COLO829 (cell line): ENCODE measurements around the gene TRMT1L.

Experiments used
- DNase-seq: peaks from one replicate; pipeline ENCODE4 v3.0.0; 2012; ENCODE audit warnings: low spot score

The TRMT1L gene

GRCh38 chr1:185111873-185112272 lies 44.9 kb downstream of the TRMT1L start:
- no peak for DNase-seq

DNA sequence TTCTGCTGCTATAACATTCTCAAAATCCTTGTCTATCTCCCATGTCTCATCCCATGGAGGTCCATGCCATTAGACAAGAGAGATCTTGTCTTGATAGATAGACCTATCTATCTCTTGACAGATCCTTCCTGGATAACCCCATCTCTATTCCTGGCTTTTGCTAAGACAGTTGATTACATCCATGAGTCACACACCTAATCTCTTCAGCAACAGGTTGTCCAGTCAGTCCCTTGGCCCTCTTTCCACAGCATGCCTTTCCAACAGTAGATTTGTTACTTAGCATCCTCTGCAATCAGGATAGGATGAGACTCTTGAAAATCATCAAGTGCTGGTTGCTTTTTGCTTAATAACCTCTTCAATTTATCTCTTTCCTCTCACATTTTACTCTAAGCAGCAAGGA lies 46.6 kb downstream of the TRMT1L start:
- no peak for DNase-seq

DNA sequence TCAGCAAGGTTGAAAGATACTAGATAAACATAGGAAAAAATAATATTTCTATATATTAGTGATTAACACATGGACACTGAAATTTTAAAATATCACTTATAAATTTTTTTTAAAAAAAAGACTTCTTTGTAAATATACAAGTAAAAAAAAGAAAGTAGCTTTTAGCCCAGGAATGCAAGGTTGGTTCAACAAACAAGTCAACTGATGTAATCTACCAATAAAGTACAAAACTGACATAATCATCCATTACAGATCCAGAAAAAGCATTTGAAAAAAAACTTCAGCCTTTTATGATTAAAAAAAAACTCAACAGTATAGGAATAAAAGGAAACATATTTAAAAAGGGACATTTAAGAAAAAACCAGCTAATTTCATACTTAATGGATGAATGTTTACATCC lies 48.4 kb downstream of the TRMT1L start:
- no peak for DNase-seq

DNA sequence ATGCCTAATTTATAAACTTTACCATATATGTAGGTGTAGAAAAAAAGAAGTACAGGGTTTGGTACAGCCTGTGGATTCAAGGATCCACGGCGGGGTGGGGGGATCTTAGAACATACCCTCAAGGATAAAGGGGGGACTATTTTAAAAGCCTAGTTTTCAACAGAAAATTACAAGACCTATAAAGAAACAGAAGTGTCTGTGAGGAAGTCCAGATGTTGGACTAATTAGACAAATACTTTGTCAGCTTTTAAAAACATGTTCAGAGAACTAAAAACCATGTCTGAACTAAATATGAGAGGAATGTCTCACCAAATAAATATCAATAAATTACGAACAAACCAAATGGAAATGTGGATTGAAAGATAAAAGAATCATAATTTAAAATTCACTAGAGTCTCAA lies 51.6 kb downstream of the TRMT1L start:
- no peak for DNase-seq

GRCh38 chr1:185104083-185104482 lies 52.7 kb downstream of the TRMT1L start:
- DNase-seq: no peak

DNA sequence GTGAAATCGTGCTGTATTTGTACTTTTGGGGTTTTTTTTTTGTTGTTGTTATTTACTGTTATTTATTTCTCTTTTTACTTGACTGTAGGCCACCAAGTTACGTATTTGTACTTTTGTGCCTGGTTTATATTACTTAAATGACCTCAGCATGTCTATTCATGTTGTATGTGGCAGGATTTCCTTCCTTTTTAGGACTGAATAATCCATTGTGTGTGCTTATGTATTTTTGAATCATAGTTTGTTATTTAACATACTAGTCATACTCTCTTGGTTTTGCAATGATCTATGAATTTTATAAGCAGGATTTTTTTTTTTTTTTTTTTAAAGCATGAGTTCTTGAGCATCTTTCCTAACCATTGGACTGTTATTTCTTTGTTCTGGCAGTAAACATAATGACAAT lies 60.2 kb downstream of the TRMT1L start:
- DNase-seq: no peak

- no peak for DNase-seq
Observed at GRCh38 chr1:185094761-185095160, 62.0 kb downstream of the TRMT1L start.

DNA sequence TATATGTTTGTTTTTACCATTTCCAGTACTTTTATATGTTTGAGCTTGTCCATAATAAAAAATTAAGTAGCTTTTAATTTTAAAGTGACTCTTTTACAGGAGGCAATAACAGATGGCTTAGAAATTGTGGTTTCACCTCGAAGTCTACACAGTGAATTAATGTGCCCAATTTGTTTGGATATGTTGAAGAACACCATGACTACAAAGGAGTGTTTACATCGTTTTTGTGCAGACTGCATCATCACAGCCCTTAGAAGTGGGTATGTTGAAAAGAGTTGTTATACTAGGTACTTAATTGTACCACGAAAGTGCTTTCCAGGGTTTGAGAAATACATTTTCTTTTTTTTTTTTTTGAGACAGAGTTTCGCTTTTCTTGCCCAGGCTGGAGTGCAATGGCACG lies 65.3 kb downstream of the TRMT1L start:
- DNase-seq: no peak

- DNase-seq: no peak
Observed at GRCh38 chr1:185087746-185088145, 69.0 kb downstream of the TRMT1L start.

DNA sequence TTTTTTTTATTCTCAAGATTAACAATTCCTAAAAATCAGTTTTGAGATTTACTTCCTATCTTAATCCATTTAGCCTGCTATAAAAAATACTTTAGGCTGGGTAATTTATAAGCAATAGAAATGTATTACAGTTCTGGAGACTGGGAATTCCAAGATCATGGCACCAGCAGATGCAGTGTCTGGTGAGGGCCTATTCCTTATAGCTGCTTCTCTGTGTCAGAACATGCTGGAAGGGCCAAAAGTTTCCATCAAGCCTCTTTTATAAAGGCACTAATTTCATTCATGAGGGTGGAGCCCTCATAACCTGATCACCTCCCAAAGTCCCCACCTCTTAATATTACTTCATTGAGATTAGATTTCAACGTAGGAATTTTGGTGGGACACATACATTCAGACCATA lies 69.7 kb downstream of the TRMT1L start:
- DNase-seq: no peak

- no peak for DNase-seq
Observed at GRCh38 chr1:185083818-185084217, 72.9 kb downstream of the TRMT1L start.

DNA sequence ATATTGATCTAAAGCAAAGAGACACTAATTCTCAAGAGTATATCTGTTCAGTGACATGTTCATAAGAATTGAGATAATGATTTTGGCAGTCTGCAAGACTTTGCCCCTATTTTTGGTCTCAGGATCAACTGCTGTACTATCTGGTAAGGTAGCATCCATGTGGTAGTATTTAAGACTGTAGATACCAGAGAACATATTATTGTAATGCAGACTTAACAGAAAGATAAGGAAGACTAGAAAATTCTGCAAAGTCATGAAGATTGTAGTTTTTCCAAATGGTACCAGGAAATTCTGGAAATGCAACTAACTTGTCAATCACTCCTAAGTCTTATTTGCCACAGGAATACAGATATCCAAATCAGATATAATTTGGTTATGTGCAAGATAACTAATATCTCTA lies 76.3 kb downstream of the TRMT1L start:
- DNase-seq: no peak

DNA sequence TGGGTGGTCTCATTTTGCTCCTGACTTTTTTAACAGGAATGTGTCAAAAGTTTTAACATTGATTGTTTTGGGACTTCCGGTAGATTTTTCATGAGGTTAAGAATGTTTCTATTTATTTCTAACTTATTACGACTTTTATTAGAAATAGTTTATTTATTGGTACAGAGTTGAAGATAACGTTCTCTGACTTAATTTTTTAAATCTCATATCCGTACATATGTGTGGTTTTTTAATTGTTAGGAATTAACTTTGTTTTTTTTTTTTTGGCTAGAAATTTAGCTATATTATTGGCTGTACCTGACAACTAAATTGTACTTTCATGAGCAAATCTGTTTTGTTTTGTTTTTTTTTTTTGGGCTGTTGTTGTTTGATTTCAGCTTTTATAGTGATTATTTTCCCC lies 79.4 kb downstream of the TRMT1L start:
- no peak for DNase-seq

DNA sequence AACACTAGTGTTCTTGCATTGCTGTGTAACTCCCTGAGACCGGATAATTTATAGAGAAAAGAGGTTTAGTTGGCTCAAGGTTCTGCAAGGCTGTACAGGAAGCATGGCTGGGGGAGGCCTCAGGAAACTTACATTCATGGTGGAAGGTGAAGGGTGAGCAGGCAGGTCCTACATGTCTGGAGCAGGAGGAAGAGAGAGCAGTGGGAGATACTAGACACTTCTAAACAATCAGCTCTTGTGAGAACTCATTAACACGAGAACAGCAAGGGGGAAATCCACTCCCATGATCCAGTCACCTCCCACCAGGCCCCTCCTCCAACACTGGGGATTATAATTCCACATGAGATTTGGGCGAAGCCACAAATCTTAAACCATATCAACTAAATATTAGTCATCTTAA lies 81.3 kb downstream of the TRMT1L start:
- DNase-seq: no peak

DNA sequence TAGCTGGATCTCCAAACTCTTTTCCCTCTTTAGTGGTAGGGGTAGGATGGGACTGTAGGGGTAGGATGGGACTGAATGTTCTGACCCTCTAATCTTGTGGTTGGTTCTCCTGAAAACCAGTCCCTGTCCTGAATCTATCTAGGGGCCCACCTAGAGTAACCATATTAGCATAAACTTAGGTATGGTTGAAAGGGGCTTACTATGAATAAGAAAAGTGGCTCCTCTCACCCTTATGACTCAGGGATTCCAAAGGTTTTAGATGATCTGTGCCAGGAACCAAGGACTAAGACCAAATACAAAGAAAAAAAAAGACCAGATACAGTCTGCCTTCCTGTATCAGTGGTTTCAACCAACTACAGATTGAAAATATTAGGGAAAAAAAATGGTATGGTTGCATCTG lies 82.4 kb downstream of the TRMT1L start:
- DNase-seq: no peak

GRCh38 chr1:185073725-185074124 lies 83.0 kb downstream of the TRMT1L start:
- DNase-seq: no peak

DNA sequence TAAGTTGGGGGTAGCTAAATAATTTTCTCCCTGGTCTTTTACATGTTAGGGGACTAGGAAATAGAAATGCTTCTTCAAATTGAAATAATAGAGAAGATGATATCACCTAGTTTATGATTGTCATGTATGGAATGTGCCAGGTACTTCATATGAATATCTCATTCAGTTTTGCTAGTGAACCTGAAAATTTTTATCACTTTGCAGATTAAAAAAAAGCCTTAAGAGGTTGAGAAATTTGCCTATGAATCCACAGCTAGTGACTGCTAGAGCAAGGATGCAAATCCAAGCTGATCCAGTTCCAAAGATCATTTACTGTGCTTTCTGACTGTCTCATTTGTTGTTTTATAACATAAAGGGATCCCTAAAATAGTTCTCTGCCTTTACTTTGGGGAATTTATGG lies 86.7 kb downstream of the TRMT1L start:
- no peak for DNase-seq

GRCh38 chr1:185069202-185069772 lies 87.5 kb downstream of the TRMT1L start:
- no peak for DNase-seq

DNA sequence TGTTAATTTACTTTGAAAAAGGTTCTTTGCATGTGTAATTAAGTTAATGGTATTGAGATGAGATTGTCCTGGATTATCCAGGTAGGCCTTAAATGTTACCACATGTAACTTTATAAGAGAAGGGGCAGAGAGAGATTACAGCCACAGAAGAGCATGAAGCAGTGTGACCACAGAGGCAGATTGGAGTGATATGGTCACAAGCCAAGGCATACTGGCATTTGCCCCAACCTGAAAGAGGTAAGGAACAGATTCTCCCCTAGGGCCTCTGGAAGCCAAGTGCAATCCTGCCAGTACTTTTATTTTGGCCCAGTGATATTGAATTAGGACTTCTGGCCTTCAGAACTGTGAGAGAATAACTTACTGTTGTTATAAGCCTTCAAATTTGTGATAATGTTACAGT lies 88.4 kb downstream of the TRMT1L start:
- no peak for DNase-seq
